Inferior parietal cortex (tissue), 1 donor: ENCODE data around the gene SRSF4.
A peak's percentile ranks its signal among the peaks of the same experiment; 100 is the strongest.
"Not testable (repeated sequence)": the region's sequence is repeated elsewhere in the genome, so short reads cannot be mapped to it uniquely, and the experiment has no call there.

ENCODE experiments used
- DNase-seq: peaks from one replicate; pipeline ENCODE4 v3.0.0-alpha.2; 2016; ENCODE audit errors: extremely low spot score

SRSF4 gene

DNA sequence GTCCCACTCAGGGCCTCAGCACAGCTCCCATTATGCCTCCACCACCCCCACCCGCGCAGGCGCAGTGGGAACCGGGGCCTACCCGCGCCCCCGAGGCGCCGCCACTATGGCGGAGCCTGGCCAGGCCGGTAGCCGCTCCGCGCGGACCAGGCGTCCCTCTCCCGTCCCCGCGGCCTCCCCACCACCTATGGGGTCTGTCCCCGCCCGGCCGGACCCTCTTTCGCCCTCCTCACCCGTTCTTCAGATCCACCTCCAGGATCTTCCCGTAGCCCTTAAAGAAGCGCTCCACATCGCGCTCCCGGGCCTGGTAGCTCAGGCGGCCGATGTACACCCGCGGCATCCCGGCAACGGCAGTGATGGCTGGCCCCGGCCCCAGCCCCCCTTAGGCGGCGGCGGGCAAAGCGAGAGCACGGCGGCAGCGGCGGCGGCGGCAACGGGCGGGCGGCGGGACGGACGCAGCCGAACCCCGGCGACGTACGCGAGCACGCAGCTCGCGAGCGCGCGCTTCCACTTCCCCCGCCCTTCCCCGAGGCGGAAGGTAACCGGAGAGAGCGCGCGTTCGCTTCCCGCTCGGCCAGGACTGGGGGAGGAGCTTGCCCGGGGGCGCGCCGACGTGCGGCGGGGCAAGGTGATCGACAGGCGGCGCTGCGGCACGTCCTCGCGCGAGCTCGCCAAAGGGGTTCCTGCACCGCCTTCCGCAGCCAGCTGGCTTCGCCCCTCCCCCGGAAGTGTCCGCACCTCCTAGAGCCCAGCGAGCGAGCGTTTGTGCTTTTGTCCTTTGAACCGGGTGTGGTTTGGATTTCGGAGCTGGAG, at the start of gene SRSF4:
TSS of gene SRSF4 (minus strand) at position 488 of the 813 bp plus-strand sequence. CDS start at position 340, 148 bp downstream.
- peak; percentile 97 for DNase-seq

- DNase-seq: peak; percentile 94
Measured at GRCh38 chr1:29230553-29231378, 49.1 kb upstream of the SRSF4 start, which contains the start of gene MECR. Gene MECR (minus strand): TSS chr1:29230934. CDS start chr1:29230906, 28 bp downstream.

GRCh38 chr1:29230204-29230552, 48.5 kb upstream of the SRSF4 start:
- no peak for DNase-seq

- DNase-seq: no peak
Measured at GRCh38 chr1:29227511-29227910, 45.8 kb upstream of the SRSF4 start.

GRCh38 chr1:29225361-29225760, 43.7 kb upstream of the SRSF4 start:
- DNase-seq: no peak

GRCh38 chr1:29224356-29224837, 42.7 kb upstream of the SRSF4 start:
- no peak for DNase-seq

GRCh38 chr1:29223521-29223920, 41.8 kb upstream of the SRSF4 start:
- DNase-seq: no peak

DNA sequence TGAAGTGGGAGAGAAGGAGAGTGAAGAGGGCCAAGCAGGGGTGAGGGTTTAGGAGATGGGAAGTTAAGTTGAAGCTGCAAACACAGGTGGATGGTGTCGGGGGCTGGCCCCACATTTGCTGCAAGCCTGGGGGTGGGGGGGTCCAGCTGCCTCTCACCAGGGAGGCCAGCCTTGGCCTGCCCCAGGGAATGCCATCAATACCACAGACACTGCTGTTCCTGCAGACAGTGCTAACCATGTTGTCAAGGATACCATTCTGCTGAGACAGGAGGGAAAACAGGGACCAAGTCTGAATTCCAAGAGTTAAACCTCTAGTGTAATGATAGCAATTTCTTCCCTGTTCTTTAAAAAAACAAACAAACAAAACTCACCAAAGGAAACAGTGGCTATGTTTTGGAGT, 41.0 kb upstream of the SRSF4 start:
- no peak for DNase-seq

GRCh38 chr1:29222260-29222659, 40.6 kb upstream of the SRSF4 start:
- not testable (repeated sequence) for DNase-seq

- DNase-seq: no peak
Measured at GRCh38 chr1:29221296-29221695, 39.6 kb upstream of the SRSF4 start.

GRCh38 chr1:29218223-29218622, 36.5 kb upstream of the SRSF4 start:
- no peak for DNase-seq

DNA sequence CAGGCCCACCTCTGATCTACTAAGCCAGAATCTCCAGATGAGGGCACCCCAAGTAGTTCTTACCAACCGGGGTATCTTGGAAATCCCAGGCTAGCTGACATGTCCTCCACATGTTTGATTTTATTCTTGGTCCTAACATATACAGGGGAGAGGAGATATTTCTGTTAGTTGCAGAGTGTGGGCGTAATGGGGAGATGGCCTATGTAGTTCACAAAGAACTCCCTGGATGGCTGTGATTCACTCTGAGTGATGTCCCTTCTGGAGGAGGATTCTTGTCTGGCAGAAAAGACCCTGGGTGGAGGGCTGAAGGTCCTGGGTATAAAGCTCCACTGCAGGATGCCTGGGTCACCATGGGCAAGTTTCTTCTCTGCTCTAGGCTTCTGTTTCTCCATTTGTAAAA, 35.9 kb upstream of the SRSF4 start:
- DNase-seq: no peak

DNA sequence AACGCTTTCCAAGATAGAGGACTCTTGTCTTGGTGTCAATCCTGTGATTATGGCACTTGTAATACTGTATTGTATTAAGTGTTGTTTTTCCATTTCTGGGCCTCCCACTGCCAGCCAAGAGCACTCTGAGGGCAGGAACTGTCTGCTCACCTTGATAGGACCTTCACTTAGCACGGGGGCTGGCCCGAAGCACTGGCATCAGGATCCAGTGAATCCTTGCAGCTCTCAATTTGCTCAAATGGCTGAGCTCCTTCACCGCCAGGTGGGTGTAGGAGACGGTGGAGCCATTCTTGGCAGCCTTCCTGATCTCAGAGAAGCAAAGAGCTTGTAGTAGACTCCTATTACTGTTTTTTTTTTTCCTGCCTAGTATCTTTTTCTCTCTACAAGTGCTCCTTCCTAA, 31.4 kb upstream of the SRSF4 start:
- no peak for DNase-seq

- no peak for DNase-seq
Measured at GRCh38 chr1:29211086-29212030, 29.7 kb upstream of the SRSF4 start.

GRCh38 chr1:29210278-29211085, 28.8 kb upstream of the SRSF4 start:
- DNase-seq: no peak

DNA sequence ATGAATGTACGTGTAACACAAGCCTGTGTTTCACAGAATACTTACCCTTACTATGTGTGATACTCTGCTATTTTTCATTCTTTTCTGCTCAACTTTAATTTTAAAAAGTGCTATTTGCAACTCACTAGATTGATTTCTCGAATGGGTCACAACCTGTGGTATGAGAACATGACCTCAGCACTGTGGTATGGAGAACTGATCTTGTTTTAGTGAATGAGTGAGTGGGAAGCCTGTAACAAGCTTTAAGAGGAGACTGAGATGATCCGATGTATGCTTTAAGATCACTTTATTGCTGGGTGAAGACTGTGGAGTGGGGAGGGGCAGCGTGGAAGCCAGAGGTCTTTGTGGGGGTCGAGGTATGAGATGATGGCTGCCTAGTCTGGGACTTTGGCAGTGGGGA, 27.5 kb upstream of the SRSF4 start:
- DNase-seq: no peak

DNA sequence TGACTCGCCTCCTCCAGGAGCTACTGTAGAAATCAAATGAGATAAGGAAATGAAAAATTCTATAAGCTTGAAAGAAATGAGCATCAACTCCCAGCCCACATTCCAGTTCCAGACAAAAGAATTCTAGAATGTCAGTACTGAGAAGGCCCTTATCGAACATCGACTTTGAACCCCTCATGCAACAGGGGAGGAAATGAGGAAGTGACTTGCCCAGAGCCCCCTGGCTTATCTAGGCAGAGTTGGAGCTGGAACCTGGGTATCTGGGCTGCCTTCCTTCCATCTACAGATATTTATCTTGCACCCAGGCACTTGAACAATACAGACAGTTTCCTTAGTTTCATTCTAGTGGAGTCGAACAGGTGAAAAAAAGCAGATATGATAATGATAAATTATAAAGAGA, 26.7 kb upstream of the SRSF4 start:
- DNase-seq: no peak

- DNase-seq: peak; percentile 98
Measured at GRCh38 chr1:29202584-29203340, 21.1 kb upstream of the SRSF4 start.

DNA sequence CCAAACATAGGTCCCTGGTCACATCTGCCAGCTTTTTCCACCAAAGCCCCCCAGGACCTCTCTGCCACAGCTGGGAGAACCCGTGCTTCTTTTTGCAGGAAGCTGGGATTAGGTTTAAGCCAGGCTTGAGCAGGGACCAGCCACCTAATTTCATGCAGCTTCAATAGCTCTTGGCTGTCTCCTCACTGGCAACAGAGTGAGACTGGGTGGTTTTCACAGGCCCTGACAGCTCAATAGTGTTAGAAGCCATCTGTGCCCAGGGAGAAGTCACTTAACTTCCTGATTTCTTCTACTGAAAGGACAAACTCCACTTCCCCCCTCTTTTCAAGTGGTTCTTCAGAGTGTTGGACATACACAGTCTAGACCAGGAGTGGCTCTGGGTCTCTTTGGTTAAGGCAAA, 20.4 kb upstream of the SRSF4 start:
- DNase-seq: no peak

- DNase-seq: no peak
Measured at GRCh38 chr1:29201595-29202051, 19.9 kb upstream of the SRSF4 start.
